SKM-1 treated with dmso at 0.1 percent for 144 hours (cell line): Measurements from ENCODE around the gene PEAK1.
"Not testable (repeated sequence)": the region's sequence is repeated elsewhere in the genome, so short reads cannot be mapped to it uniquely, and the experiment has no call there.

Experiments used
- DNase-seq: peaks from one replicate; lab custom pipeline; 2025; ENCODE audit not compliant: unreplicated experiment; lab: John Stamatoyannopoulos, UW

The PEAK1 gene

GRCh38 chr15:77181305-77182074, 238.4 kb downstream of the PEAK1 start:
- no peak for DNase-seq

GRCh38 chr15:77180757-77181156, 239.1 kb downstream of the PEAK1 start:
- DNase-seq = no peak

GRCh38 chr15:77180270-77180669, 239.6 kb downstream of the PEAK1 start:
- no peak for DNase-seq

DNA sequence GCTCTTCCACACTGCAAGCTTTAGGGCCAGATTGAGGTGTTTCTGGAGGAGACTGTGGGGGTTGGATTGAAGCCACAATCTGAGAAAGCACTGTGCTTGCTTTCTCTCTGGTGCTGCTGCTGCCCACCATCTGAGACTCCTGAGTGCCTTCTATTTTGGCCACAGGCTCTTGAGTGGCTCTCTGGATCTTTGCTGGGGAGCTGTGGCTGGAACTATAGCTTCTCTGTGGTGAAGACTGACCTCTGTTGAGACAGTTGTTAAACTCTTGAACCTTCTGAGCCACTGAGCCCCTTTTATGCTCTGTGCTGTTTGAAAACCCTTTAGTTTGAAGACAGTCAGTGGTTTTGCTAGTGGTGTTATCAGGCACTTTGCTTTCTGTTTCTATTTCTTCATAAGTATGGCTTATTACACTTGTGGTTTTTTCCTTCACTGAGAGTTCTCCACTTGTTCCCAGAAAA, 240.3 kb downstream of the PEAK1 start:
- DNase-seq = no peak

GRCh38 chr15:77178411-77178810, 241.5 kb downstream of the PEAK1 start:
- DNase-seq = no peak

- DNase-seq = not testable (repeated sequence)
Measured at GRCh38 chr15:77176148-77176547, 243.8 kb downstream of the PEAK1 start.

- no peak for DNase-seq
Measured at GRCh38 chr15:77173487-77173886, 246.4 kb downstream of the PEAK1 start.

GRCh38 chr15:77171221-77171967, 248.5 kb downstream of the PEAK1 start:
- no peak for DNase-seq

DNA sequence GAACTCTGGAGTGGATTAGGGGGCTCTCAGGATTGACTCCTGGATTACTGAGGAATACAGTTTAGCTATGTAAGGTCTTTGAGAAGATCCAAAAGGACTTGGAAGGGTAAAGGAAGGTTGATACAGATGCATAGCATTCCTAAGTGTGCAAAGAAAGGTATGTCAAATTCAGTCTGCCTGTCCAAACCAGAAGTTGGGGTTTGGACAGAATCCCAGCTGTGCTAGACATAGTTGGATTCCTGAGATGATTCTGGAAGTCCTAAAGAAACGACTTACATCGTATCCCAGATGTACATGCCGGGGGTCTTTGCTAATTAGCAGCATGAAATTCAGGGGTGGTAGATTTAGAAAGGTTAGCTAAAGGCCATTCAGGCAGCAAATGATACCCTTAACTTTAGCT, 251.3 kb downstream of the PEAK1 start:
- no peak for DNase-seq

- no peak for DNase-seq
Measured at GRCh38 chr15:77168141-77168540, 251.8 kb downstream of the PEAK1 start.

DNA sequence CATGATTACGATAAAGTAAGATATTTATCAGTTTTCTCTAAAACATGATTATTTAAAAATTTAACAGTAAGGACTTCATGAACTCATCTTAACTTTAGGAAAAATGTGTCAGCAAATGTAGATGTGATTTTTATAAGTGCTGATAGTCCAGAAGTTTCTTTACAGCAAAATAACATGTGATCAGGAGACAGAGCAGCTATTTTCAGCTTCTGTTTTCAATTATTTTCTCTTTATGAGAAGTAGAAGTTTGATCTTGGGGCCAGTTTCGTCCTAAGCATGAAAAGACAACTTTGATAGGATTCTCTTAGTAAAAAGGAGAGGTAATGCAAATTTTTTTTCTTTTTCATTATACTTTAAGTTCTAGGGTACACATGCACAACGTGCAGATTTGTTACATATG, 252.5 kb downstream of the PEAK1 start:
- no peak for DNase-seq

DNA sequence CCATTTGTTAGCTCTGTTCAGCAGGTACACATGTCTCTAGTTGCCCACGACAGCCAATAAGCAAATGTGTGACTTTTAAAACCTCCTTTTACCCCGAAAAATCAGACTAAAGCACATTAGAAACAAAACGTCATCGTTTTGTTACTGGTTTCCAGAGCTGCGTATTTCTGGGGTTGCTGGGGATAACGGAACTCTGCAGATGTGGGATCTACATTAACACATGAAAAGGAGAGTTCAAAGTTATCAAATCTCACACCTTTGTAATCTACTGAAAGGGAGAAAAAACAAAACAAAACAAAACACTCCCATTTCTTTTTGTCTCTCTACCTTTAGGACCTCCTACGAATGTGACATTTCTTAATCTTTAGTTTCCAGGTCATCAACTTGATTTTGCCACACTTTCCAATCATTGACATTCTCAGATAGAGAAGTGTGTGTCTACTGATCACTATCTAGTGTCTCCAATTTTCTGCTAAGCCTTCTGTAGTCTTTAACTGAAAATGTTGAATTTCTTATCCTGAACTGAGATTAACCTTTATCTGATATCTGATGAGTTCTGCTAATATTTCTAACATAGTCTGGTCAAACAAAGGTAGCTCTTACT, 256.0 kb downstream of the PEAK1 start:
- no peak for DNase-seq

- no peak for DNase-seq
Measured at GRCh38 chr15:77162872-77163633, 256.9 kb downstream of the PEAK1 start.

DNA sequence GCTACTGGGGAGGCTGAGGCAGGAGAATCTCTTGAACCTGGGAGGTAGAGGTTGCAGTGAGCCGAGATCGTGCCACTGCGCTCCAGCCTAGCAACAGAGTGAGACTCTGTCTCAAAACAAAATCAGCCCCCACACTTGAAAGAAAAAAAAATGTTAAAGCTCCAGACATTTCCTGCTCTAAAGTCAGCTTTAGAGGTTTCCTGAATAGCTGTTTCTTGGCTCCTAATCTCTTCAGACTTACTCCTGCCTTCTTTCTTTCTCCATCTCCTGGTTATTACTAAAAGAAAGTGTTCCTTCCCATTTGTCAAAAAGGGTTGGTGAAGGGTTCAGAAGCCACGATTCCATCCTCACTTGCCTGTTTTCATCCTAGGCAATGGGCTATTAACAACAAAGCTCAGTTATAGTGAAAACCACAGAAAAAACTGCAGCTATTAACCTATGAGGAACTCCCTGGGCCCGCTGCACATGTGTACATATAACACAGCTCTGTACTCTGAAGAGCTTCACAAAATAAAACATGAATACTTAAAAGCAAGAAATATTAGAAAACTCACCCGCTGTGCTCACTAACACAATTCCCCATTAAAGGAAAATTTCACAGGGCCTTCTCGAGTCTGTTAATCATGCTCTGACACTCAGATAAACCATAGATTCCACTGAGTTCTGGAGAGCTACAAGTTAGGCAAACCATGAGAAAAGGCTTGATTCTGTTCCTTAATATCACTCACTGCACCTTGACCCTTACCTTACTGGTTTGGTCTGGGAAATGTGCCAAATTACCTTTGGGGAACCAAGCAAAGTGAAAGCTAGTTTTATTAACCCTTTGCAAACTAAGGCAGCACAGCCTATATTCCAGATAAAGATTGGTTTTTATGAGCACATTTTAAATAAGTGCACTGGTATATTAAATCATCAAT, 259.1 kb downstream of the PEAK1 start:
- no peak for DNase-seq

GRCh38 chr15:77156000-77156399, 263.9 kb downstream of the PEAK1 start:
- not testable (repeated sequence) for DNase-seq

DNA sequence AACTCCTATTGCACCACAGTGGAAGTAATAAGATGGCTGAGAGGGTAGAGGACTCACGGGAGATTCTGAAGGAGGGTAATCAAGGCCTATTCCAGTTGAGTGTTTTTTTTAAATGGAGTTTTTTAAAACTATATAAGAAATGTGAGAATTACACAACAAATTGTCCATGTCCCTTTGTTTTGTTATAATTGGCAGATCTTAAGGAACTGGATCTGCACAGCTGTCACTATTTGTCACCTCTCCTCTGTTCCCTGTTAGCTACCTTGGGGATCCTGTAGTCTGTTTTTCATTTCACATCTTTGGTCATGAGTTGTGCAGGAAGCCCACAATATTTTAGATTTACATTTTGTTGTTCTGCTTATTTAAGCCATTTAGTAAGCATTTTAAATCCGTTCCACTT, 271.7 kb downstream of the PEAK1 start:
- DNase-seq = no peak

- no peak for DNase-seq
Measured at GRCh38 chr15:77145370-77145769, 274.5 kb downstream of the PEAK1 start.

DNA sequence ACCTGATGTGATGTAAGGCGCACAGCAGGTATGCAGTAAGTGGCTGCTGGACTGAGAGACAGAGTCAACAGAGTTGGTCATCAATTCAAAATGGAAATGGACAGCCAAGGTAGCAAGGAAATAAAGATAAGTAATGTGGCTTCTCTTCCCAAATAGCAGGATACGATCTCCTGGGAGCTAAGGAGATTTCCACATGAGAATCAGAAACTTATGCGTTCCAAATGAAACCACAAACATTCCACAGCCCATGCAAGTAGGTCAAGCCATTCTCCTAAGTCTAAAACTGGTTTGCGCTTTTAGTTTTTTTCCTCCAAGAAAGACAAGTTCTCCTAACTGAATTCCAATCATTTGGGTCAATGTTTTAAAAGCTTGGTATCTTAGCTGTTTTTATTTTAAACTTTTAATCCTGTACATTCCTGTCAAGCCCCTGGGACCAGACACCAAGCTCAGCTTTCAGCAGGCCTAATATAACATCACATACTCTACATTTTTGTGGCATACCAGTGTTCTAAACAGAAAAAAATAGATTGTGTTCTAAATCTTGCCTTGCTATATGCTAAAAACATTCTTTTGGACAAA, 275.3 kb downstream of the PEAK1 start:
- no peak for DNase-seq

DNA sequence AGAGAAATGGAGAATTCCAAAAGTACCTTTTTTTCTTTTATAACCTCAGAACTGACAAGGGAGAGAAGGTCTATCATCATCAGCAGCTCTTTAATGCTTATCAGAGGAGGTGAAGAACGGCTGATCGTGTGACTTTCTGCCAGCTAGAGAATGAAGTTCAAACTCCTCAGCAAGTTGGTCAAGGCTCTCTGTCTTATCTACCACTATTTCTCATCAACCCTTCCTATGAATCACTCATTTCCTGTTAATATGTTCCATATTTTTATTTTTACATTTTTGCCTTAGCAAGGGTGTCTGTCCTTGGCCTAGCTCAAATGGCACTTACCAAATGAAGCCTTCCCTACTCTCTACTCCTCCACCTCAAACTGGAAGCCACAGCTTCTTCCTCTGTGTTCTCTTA, 275.9 kb downstream of the PEAK1 start:
- no peak for DNase-seq

DNA sequence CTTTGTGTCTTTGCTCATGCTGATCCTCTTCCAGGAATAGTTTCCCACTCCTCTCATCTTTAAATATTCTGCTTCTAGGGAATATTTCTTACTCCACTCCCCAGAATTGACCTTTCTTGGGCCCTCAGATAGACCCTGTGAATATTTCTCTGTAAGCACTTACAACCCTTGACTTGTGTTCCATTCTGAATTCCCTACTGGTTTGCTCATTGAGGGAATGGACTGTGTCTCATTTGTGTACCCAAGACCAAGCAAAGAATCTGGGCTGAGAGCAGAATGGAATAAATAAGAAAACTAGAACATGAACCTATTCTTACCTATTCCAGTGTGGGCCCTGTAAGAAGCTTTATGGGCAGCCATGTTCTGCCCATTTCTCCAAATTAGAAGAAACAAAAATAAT, 276.3 kb downstream of the PEAK1 start:
- no peak for DNase-seq
